Natural killer cell treated with Interleukin-12 subunit alpha and Interleukin-12 subunit beta and Interleukin-15 and Interleukin-18, amount 100 ng/mL, for 72 hours (primary cell): ENCODE measurements around the gene SMCHD1. TPM values are rescaled to one million over a fixed set of nuclear protein-coding genes. Genes with fewer than 3 reads are reported as not detected.

Source experiments
- ATAC-seq, 2 donors: fragments of 150-1000 bp; cut with Tn5 transposase in 1 of 2; sonication (Bioruptor Pico), chemical (Tn5 transposase) in 1 of 2; 2 replicates each; pipeline ENCODE4 v1.10.0; 2021
- DNase-seq: peaks from one replicate; pipeline ENCODE4 v3.0.0; 2022; ENCODE audit warnings: low spot score
- H3K27ac Mint-ChIP-seq, 2 donors: 1 replicate in 1 of 2; 2 replicates in 1 of 2; pipeline ENCODE4 v1.8.0; 2022; ENCODE audit warnings: mixed read lengths in 2 of 2, mild to moderate bottlenecking in 1 of 2, moderate library complexity in 1 of 2
- H3K27me3 Mint-ChIP-seq, 2 donors: 1 replicate in 1 of 2; 2 replicates in 1 of 2; pipeline ENCODE4 v1.8.0; 2022; ENCODE audit warnings: mixed read lengths in 2 of 2
- H3K36me3 Mint-ChIP-seq: one replicate; pipeline ENCODE4 v1.8.0; 2022; ENCODE audit warnings: mixed read lengths
- H3K4me1 Mint-ChIP-seq, 2 donors: 1 replicate in 1 of 2; 2 replicates in 1 of 2; pipeline ENCODE4 v1.8.0; 2022; ENCODE audit warnings: low read depth in 2 of 2, mixed read lengths in 2 of 2, mild to moderate bottlenecking in 1 of 2
- H3K4me3 Mint-ChIP-seq: one replicate; pipeline ENCODE4 v1.8.0; 2022; ENCODE audit warnings: mixed read lengths
- H3K9me3 Mint-ChIP-seq: 2 replicates; pipeline ENCODE4 v1.8.0; 2022; ENCODE audit warnings: mixed read lengths
- total RNA-seq, 2 donors: library from RNA; stranded (reverse); gene quantifications; one replicate each; pipeline ENCODE4 v1.2.3, GENCODE V29; 2022

Gene SMCHD1
- total RNA-seq, result 100 to 1,000 TPM in 1 of 2 donors, 10 to 100 TPM in 1; 88.0 to 141 TPM

DNA sequence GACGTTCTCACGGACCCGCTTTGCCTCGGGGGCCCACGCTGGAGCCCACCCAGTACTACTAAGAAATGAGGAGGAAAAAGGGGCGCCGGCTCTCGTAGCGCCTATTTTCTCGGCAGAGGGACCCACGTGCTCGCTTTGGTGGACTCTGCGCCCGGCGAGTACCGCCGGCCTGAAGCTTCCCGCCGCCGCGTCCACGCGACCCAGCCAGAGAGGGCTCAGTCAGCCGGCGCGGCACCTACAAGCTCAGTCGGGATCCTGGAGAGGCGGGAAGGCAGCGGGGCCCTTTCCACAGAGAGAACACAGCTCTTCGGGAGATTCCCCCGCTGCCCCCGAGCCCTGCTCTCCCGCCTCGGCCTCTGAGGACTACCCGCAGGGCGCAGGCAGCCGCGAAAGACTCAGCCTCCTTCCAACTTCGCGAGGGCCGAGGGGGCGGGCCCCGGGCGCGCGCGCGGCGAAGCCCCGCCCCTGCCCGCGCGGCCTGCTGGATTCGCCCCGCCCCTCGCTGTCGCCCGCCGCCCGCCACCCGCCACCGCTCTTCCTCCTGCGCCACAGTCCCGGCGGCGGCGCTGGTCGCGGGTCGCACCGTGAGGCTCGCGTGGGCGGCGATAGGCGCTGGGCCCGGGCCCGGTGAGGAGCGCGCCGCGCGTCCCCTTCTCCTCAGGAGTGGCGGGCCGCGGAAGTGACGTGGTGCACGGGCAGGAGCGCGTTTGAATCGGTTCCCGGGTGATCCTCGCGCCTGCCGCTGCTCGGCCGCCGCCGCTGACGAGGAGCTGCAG is at the start of gene SMCHD1:
SMCHD1 (plus strand) TSS at position 549 of the 776 bp plus-strand sequence. CDS start 350 bp downstream, outside the sequence.
- H3K27ac Mint-ChIP-seq, result peak within 1 kb of the TSS; percentile 84 to 95
- H3K36me3 Mint-ChIP-seq, result peaks cover 8% of the 10 kb centered on the region
- DNase-seq, result peak; percentile 94
- peaks cover 29 to 35% of the 10 kb centered on the region in 2 donors for H3K4me1 Mint-ChIP-seq
- H3K4me3 Mint-ChIP-seq, result peak within 1 kb of the TSS; percentile 93
- peak; percentile 90 to 93 for ATAC-seq
- no peaks in the 10 kb centered on the region for H3K9me3 Mint-ChIP-seq
- no peaks in the 10 kb centered on the region for H3K27me3 Mint-ChIP-seq

DNA sequence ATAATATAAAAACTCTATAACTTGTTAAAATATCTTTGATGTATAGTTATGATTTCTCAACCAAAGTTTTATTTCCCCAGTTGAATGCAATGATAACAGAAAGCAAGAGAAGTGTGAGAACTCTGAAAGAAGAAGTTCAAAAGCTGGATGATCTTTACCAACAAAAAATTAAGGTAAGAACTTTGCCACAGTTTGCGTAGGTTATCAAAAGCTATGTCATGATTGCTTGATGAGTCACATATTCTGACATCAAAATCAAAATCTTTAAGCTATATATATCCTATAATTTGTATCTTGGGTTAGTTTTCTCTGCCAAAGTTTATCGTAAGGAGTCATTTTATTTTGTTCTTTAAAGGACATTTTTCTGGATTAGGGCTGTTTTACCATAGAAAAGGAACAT is 49.2 kb upstream of the SMCHD1 start:
- Mint-ChIP-seq H3K9me3 (peaks cover 4% of the 10 kb centered on the region), H3K27me3 (no peaks in the 10 kb centered on the region), H3K4me3 (peak overlapping the region; percentile 53), H3K27ac (peak overlapping the region; percentile 79 to 90), H3K4me1 (peaks cover 15 to 29% of the 10 kb centered on the region in 2 donors), H3K36me3 (peaks cover 18% of the 10 kb centered on the region)
- DNase-seq (no peak), ATAC-seq (no peak)

DNA sequence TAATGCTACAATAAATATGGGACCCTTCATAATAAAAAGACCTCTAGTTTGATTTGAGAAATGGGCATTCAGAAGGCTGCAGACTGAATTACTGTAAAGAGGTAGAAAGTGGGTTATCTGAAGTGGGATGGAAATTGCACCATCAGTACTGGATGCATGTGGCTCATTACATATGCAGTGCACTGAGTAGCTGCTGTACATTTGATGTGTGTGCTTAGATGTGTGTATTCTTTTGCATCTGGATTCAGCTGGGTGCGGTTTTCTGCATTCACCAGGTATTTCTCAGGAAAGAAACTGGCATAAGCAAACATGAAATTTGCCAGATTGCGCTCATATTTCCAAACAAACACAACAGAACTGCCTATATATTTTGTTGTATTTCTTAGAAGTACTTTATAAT is 45.9 kb upstream of the SMCHD1 start:
- Mint-ChIP-seq H3K9me3 (peaks cover 4% of the 10 kb centered on the region), H3K4me1 (peaks cover 12 to 19% of the 10 kb centered on the region in 2 donors), H3K36me3 (peaks cover 5% of the 10 kb centered on the region), H3K27me3 (no peaks in the 10 kb centered on the region), H3K4me3 (no peak overlapping the region), H3K27ac (no peak overlapping the region)
- DNase-seq (no peak), ATAC-seq (no peak)

DNA sequence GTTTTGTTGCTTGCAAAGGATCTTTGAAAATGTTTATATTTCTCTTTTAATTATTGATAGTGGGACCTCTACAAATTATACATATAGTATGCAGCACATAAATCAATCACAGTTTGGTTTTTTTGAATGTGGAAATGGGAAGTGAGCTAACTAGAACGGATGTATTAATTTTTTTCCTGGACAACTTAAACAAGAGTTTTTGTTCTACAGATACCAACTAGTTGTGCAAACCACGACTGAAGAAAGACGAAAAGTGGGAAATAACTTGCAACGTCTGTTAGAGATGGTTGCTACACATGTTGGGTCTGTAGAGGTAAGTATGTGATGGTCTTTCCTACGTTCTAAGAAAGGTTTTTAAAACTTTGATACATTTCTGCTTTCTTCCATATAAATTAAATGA is 45.0 kb upstream of the SMCHD1 start:
- Mint-ChIP-seq H3K9me3 (no peaks in the 10 kb centered on the region), H3K27me3 (no peaks in the 10 kb centered on the region), H3K27ac (no peak overlapping the region), H3K4me1 (peaks cover 4 to 10% of the 10 kb centered on the region in 2 donors), H3K4me3 (no peak overlapping the region), H3K36me3 (peaks cover 5% of the 10 kb centered on the region)
- ATAC-seq, result no peak
- DNase-seq, result no peak

DNA sequence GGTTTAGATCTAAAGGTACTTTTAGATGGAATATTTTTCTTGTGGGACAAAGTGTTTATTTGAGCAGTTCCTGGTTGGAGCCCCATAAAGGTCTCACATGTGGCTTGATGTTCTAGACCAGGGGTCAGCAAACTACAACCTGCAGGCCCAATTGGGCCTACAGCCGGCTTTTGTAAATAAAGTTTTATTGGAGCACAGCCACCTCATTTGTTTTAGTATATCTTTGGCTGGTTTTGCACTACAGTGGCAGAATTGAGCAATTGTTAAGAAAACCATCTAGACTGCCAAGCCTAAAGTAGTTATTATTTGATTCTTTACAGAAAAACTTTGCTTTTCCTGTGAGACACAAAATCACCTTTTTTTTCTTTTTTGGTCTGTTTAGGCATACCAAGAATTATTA is 42.5 kb upstream of the SMCHD1 start:
- H3K27ac Mint-ChIP-seq, result no peak overlapping the region
- no peak overlapping the region for H3K4me3 Mint-ChIP-seq
- H3K36me3 Mint-ChIP-seq, result peaks cover 5% of the 10 kb centered on the region
- no peaks in the 10 kb centered on the region for H3K4me1 Mint-ChIP-seq
- no peaks in the 10 kb centered on the region for H3K27me3 Mint-ChIP-seq
- DNase-seq (no peak), ATAC-seq (no peak)
- H3K9me3 Mint-ChIP-seq, result no peaks in the 10 kb centered on the region

DNA sequence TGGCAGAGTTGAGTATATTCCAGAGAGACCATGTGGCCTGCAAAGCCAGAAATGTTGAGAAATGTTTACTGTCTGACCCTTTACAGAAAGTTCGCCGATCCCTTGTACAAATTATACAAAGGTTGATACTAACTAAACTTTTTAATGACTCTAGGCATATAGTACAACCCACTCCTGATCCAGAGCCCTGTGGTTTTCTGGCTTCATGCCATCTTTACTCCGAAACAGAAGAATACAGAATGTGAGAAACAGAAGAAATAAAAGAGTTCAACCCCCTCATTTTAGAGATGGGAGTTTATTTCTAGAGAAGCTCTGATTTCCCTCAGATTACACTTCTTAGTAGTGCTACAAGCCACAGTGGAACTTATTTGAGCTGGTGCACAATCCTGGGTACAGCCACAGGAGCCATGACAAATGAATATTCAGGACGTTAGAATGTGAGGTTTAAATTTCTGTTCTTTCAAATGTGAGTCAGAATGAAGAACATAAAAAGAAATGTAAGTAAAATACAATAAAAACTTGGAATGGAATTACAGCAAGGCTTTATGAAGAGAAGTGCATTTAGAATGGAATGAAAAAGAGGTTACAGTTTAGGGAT is 38.0 kb upstream of the SMCHD1 start:
- Mint-ChIP-seq H3K9me3 (no peaks in the 10 kb centered on the region), H3K27me3 (no peaks in the 10 kb centered on the region), H3K4me3 (no peak overlapping the region), H3K27ac (no peak overlapping the region), H3K36me3 (peaks cover 5% of the 10 kb centered on the region), H3K4me1 (no peaks in the 10 kb centered on the region)
- ATAC-seq, result no peak
- no peak for DNase-seq

DNA sequence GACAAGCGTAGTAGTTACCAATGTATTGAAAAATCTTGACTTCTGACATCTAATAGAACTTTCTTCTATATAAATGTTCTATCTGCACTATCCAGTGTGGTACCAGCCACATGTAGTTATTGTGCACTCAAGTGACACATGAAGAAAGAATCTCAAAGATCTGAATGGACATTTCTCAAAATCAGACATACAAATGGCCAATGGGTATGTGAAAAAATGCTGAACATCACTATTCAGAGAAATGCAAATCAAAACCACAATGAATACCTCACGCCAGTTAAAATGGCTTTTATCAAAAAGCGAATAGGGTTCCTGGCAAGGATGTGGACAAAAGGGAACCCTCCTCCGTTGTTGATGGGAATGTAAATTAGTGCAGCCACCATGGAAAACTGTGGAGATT is 37.5 kb upstream of the SMCHD1 start:
- H3K27ac Mint-ChIP-seq, result no peak overlapping the region
- no peaks in the 10 kb centered on the region for H3K27me3 Mint-ChIP-seq
- H3K4me1 Mint-ChIP-seq, result no peaks in the 10 kb centered on the region
- ATAC-seq (no peak), DNase-seq (no peak)
- peaks cover 5% of the 10 kb centered on the region for H3K36me3 Mint-ChIP-seq
- H3K9me3 Mint-ChIP-seq, result no peaks in the 10 kb centered on the region
- no peak overlapping the region for H3K4me3 Mint-ChIP-seq

DNA sequence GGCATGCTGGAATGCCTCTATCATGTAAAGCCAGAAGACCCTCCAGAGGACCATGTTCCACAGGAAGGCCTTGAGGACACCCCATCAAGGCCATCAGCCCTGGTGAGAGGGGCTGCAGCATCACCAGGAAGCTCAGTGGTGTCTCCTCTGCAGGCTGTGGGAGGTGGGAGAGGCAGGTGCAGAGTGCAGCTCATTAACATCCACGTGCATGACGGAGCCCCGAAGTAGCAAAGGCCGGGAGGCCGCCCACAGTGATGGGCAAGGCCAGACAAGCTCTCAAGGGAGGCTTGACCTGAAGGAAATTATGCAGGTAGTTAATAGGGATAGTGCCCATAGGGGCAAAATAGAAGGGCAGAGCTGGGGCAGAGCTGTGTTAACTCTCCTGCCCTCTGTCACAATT is 30.3 kb upstream of the SMCHD1 start:
- ATAC-seq (no peak), DNase-seq (no peak)
- no peak overlapping the region for H3K4me3 Mint-ChIP-seq
- H3K27ac Mint-ChIP-seq, result peak overlapping the region in 1 of 2 donors; percentile 53
- H3K4me1 Mint-ChIP-seq, result peaks cover 8 to 16% of the 10 kb centered on the region in 2 donors
- no peaks in the 10 kb centered on the region for H3K9me3 Mint-ChIP-seq
- H3K27me3 Mint-ChIP-seq, result no peaks in the 10 kb centered on the region
- H3K36me3 Mint-ChIP-seq, result no peaks in the 10 kb centered on the region

DNA sequence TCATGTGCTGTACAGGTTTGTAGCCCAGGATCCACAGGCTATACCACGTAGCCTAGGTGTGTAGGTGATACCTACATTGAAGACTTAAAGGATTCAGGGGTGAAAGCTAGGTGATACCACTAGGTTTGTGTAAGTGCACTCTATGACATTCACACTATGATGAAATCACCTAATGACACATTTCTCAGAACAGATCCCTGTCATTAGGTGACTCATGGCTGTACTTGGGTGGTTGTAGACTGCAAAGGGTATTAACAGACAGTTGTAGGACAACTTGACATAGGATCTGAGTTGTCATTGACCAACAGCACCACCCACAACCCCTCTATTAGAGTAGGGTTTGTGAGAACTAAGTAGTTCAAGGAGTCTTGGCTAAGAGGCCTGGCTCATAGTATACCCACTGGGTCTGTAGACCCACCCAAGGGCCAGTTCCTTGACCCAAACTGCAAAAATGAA is 27.7 kb upstream of the SMCHD1 start:
- peak overlapping the region; percentile 36 to 56 for H3K27ac Mint-ChIP-seq
- H3K36me3 Mint-ChIP-seq, result no peaks in the 10 kb centered on the region
- H3K9me3 Mint-ChIP-seq, result no peaks in the 10 kb centered on the region
- DNase-seq (peak; percentile 62), ATAC-seq (peak; percentile 97 to 98)
- no peak overlapping the region for H3K4me3 Mint-ChIP-seq
- H3K4me1 Mint-ChIP-seq, result peaks cover 8 to 16% of the 10 kb centered on the region in 2 donors
- no peaks in the 10 kb centered on the region for H3K27me3 Mint-ChIP-seq

DNA sequence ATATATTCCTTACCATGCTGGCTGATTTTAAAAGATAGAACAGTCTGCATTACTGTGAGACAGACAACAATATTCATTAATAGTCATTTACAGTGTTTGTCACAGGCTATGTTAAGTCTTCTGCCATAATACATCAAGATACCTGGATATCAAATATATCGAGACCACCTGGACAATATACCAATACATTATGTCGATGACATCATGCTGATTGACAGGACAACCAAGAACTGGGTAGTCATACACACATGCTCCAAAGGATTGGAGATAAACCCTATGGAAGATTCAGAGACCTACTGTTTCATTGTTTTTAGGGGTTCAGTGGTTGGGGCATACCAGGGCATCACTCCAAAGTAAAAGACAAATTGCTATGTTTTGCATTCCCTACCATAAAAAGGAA is 26.5 kb upstream of the SMCHD1 start:
- no peak for ATAC-seq
- Mint-ChIP-seq H3K27ac (peak overlapping the region in 1 of 2 donors; percentile 56), H3K9me3 (no peaks in the 10 kb centered on the region), H3K4me1 (peaks cover 8 to 16% of the 10 kb centered on the region in 2 donors), H3K27me3 (no peaks in the 10 kb centered on the region), H3K4me3 (no peak overlapping the region), H3K36me3 (no peaks in the 10 kb centered on the region)
- DNase-seq, result no peak

DNA sequence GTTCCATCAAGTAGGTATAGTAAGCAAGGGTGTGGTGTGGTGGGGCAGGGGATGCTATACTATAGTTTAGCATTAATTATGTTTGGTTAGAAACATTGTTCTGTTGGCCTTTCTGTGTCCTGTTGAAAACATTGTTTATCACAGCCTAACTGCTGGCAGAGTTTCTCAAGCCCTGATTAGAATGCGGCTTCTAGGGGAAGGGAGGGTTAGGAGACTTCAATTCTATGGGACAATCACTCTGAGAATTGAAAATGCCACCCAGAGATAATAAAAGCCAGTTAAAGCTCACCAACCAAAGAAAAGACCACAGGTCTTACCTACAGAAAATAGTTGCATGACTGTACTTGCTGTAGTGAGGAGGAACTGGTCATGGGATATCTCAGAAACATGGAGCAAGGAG is 19.9 kb upstream of the SMCHD1 start:
- Mint-ChIP-seq H3K4me1 (peaks cover 39 to 54% of the 10 kb centered on the region in 2 donors), H3K36me3 (peaks cover 4% of the 10 kb centered on the region), H3K27me3 (no peaks in the 10 kb centered on the region), H3K27ac (peak overlapping the region in 1 of 2 donors; percentile 94), H3K9me3 (peaks cover 4% of the 10 kb centered on the region), H3K4me3 (peak overlapping the region; percentile 41)
- no peak for ATAC-seq
- no peak for DNase-seq

DNA sequence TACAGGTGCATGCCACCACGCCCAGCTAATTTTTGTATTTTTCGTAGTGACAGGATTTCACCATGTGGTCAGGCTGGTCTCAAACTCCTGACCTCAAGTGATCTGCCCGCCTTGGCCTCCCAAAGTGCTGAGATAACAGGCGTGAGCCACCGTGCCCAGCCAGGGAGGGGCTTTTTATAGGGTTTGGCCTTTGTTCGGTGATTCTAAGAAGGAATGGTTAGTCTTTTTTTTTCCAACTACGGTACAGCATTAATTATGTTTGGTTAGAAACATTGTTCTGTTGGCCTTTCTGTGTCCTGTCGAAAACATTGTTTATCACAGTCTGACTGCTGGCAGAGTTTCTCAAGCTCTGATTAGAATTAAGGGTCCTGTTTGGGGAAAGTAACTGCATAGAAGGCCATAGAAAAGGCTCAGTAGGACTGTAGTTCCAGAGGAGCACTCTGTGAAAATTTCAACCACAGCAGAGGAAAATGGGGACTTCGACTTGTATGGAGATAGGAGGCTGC is 19.3 kb upstream of the SMCHD1 start:
- DNase-seq (no peak), ATAC-seq (peak in 1 of 2 donors; percentile 39)
- H3K27ac Mint-ChIP-seq, result peak overlapping the region in 1 of 2 donors; percentile 94
- H3K4me3 Mint-ChIP-seq, result peak overlapping the region; percentile 85
- H3K27me3 Mint-ChIP-seq, result no peaks in the 10 kb centered on the region
- peaks cover 4% of the 10 kb centered on the region for H3K9me3 Mint-ChIP-seq
- H3K4me1 Mint-ChIP-seq, result peaks cover 42 to 60% of the 10 kb centered on the region in 2 donors
- H3K36me3 Mint-ChIP-seq, result peaks cover 4% of the 10 kb centered on the region

DNA sequence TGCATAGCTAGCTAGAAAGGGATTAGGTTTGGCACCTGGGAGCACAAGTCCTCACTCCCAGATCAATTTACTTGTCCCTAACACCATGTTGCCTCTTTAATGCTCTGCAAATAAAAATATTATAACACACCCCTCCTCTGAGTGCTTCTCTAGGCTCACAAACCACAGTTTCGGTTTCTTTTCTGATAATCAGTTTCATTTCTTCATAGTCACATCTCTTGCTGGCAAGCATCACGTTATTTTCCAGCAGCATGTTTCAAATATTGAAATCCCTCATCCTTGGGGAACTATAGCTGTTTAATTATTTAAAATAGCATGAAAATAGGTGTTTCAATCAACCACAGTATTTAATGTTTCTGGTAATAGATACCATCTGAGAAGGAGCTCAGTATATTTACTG is 13.9 kb upstream of the SMCHD1 start:
- Mint-ChIP-seq H3K4me3 (peak overlapping the region; percentile 77), H3K9me3 (no peaks in the 10 kb centered on the region), H3K36me3 (no peaks in the 10 kb centered on the region), H3K4me1 (peaks cover 26 to 45% of the 10 kb centered on the region in 2 donors), H3K27me3 (no peaks in the 10 kb centered on the region), H3K27ac (no peak overlapping the region)
- no peak for DNase-seq
- ATAC-seq, result peak; percentile 81 to 88

DNA sequence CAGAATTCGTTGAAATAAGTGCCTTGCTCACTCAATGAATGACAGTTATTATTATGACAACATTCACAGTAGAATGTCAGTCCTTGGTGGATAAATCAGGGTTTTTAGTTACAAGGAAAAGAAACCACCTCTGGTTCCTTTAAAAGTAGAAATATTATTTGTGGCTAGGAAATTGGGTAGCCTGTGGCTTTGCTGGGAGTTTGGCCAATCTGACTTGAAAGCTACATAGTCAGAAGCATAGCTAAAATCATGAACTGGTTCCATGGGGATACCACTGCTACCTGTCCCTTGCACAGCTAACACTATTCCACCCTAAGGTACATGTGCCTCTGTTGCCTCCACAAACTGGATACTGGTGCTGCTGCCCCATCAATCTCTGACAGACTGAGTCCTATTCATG is 12.8 kb upstream of the SMCHD1 start:
- no peak overlapping the region for H3K27ac Mint-ChIP-seq
- ATAC-seq, result no peak

More for the DNA sequence above, 12.8 kb upstream of the SMCHD1 start:
- Mint-ChIP-seq H3K4me3 (no peak overlapping the region), H3K4me1 (peaks cover 19 to 34% of the 10 kb centered on the region in 2 donors), H3K27me3 (no peaks in the 10 kb centered on the region), H3K36me3 (no peaks in the 10 kb centered on the region), H3K9me3 (no peaks in the 10 kb centered on the region)
- no peak for DNase-seq
